T-helper 2 cell treated with Interferon-gamma antibody and Interleukin-4, amounts not matched to agents 100 ng/mL and 5 ng/mL, for 36 hours (primary cell): Measurements from ENCODE around the gene CADPS2. TPM values are rescaled to one million over a fixed set of nuclear protein-coding genes. Genes with fewer than 3 reads are reported as not detected.

Source experiments
- intact Hi-C: fragments of 100-400 bp; cut with micrococcal nuclease; formaldehyde crosslinking; loops from one replicate; pipeline ENCODE4 v1.15.1; 2023
- total RNA-seq: library from RNA; stranded (reverse); gene quantifications from 2 replicates; pipeline ENCODE4 v1.2.3, GENCODE V29; 2022

Gene CADPS2
- total RNA-seq, 1 donor from 2014 or later: not detected

DNA sequence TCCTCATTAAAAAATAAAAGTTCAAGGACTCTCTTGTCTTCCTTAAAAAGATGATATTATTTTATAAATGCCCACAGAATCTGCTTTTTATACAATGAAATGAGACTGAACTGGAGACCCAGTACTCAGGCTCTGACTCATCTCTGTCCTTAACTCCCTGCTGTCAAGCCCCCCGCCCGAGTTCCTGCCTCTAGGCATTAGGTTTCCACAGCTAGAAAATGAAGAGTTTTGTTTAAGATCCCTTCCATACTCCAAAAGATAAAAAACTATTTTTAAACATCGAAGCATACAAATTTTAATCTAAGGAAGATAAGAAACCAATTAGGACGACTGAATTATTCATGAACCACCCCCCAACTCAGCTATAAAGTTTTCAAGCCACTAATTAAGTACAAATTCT lies 484.0 kb downstream of the CADPS2 start:
- intact Hi-C loops: no loop called here

DNA sequence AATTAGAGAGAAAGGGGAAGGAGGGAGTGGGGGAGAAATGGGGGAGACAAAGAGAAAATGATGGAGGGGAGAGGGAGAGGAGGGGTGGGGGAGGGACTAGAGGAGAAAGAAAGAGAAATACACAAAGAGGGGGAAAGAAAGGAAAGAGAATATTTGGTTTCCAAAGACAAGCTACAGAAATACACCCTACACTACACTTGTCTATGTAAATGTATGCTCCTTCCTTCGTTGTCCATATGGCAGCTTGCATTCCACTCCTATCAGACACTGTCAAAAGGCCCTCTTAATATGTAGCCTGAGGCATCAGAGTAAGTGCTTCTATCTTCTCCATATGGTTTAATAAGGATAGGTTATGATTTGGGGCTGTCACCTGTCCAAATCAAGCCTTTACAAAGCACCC lies 488.9 kb downstream of the CADPS2 start:
- intact Hi-C loops: no loop called here

DNA sequence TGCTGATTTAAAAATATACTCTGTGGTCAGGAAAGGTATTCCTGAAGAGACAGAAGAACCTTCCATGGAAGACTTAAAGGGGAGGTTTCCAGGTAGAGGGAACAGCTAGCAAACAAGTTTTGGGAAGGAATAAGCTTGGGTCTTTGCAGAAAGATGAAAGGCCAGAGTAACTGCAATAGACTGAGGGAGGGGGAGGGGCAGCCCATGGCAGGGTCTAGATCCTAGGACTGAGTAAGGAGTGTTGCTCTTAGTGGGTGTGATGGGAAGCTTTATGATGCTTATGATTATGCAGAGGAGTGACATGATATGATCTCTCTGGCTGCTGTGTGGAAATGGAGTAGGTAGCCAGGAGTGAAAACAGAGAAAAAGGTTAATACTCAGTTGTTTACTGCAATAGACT lies 491.7 kb downstream of the CADPS2 start:
- intact Hi-C loops: no loop called here

- intact Hi-C loops: no loop called here
Observed at GRCh38 chr7:122384528-122384927, 501.7 kb downstream of the CADPS2 start.

GRCh38 chr7:122383934-122384333 lies 502.3 kb downstream of the CADPS2 start:
- intact Hi-C loops: no loop called here

DNA sequence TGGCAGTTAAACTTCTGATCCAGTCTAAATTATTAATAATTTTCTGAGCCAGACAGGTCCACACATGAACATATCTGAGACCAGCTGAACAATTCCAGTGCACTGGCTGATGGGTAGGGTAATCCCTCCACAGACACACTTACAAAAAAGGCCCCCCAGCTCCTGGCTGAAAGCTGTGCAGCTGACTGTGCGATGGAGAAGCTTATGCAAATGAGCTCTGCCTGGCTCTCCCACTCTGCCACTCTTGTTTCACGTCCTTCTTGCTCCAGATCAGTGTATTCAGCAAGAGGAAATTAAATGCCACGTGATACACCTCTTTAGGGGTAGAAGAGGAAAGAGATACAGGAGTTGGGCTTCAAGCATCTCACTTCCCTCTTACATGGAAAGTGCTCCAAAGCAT lies 505.3 kb downstream of the CADPS2 start:
- intact Hi-C loops: no loop called here

DNA sequence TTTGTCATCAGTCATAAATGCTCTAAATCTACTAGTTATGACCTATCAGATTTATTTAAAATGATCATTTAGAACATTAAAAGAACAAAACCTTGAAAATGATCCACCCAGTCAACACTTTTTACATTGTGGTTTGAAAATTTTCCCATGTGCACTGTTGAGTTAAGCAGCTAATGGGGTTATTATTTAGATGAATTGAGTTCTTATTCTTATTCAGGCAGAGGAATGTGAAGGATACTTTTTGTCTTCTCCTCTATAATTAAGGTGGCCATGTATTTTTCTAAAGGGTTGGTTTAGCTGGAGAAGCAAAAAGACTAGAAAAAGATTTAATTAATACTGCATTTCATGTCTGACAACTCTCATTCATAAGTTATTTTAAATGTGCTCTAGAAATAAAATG lies 506.8 kb downstream of the CADPS2 start:
- intact Hi-C loops: no loop called here

DNA sequence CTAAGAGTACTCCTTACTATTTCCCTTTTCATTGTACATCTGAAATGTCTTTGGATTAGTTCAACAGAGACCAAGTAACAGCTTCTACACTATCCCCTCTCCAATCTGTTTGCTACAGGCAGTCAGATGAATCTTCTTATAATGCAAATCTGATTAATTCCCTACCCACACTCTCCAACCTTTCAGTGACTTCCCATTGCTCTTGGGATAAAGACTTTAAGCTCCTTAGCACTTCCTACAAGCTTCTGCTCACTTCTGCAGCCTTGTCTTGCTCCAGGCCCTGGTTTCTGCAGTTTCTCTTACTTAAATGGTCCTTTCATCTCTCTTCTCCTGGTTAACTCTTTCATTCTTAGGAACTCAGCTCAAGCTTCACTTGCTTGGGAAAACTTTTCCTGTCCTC lies 516.5 kb downstream of the CADPS2 start:
- intact Hi-C loops: no loop called here

DNA sequence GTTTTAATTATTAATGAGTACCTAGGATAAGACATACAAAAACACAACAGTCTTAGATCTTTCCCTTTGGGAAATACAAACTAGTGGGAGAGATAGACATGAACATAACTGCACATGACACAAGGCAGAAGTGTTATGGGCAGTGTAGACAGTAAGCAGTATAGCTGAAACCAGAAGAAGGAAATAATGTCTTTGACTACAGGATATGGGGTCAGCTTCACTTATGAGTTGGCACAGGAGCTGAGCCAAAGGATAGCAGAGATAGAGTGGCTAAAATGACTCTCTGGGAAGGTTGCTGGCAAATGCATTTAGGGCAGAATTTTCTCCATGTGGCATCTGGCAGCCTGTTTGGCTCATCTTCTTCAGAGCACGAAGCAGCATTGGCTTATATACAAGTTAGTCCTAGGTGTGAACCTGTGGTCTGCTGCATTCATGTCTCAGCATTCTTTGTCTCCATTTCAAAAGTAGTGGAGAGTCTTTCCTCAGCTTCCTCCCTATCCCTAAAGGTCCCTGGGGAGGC lies 521.4 kb downstream of the CADPS2 start:
- intact Hi-C loops: no loop called here

DNA sequence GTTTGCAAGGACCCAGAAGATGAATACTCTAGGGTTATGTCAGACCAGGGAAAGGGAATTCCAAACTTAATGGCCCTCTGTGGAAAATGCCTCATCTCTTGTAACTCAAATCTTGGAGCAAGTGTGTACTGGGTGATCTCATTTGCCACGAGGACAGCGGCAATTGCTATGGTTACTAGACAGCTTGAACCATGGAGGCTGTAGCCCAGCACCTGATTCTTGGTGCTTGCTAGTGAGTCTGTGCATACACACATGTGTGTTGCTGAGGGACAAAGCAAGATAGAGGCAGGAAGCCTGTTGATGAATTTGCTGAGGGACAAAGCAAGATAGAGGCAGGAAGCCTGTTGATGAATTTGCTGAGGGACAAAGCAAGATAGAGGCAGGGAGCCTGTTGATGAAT lies 523.1 kb downstream of the CADPS2 start:
- intact Hi-C loops: no loop called here

DNA sequence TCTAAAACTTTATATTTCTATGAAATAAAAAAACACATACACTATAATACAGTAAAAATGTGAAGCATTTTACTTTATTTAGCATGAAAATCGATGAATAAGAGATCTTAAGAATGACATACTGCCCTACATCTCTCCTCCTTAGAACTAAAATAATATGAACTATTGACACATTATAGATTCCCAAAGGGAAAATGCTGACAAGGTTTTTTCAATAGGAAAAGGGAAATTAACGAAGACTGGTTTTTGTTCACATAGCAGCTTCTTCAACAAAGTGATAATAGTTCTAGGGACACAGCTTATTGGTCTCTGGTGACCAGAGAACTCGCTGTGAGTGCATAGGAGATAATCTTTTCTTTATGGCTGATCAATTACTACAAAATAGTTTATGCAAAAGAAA lies 523.8 kb downstream of the CADPS2 start:
- intact Hi-C loops: no loop called here

GRCh38 chr7:122354656-122355055 lies 531.6 kb downstream of the CADPS2 start:
- intact Hi-C loops: no loop called here

DNA sequence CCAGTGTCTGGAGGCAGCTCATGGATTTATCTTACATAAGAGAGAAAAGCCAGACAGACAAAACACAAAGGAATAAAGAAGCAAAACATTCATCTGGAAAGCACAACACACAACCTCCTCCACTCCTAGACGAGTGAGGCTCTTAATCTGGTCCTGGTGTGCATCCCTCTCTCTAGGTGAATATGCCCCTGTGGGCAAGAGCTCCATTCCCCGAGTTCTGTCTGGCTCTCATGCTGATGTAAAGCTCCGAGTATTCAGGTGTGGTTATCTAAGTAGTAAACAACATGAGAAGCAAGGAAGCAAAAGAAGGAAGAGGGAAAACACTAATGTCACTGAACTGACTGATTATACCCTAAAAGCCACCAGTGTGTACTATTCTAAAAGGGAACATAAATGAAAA lies 533.8 kb downstream of the CADPS2 start:
- intact Hi-C loops: no loop called here

- intact Hi-C loops: no loop called here
Observed at GRCh38 chr7:122350701-122351100, 535.6 kb downstream of the CADPS2 start.

- intact Hi-C loops: no loop called here
Observed at GRCh38 chr7:122344303-122344620, 542.0 kb downstream of the CADPS2 start.

DNA sequence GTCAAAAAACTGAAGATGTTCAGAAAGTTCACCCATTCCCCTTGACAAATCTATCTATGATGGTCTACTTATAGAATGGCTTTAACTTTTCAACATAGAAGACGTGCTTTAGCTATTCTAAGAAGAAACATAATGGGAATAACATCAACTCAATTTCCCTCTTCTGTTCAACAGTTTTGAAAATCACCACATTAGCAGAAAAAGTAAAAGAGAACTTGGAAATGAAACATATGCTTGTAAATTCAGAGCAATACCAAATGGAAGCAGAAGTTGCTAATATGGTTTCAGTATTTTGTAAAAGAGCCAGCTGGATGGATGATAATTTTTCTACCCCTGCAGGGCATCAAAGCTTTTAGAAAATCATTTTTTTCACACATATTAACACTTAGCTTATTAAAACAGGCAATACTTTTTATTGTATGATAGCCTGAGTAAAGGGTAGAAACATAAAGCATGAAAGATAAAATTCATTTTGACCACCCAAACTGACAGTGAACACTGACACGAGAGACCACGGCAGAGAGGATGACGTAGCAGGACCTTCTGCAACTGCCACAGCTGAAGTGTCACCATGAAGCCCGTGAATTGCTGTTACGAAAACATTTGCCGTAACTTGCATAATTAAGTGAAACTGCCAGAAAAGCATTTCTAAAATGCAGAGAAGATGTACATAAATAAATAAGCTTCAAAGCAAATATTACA lies 542.5 kb downstream of the CADPS2 start:
- intact Hi-C loops: no loop called here

- intact Hi-C loops: no loop called here
Observed at GRCh38 chr7:122340427-122340826, 545.8 kb downstream of the CADPS2 start.

- intact Hi-C loops: no loop called here
Observed at GRCh38 chr7:122339145-122339904, 546.9 kb downstream of the CADPS2 start.

DNA sequence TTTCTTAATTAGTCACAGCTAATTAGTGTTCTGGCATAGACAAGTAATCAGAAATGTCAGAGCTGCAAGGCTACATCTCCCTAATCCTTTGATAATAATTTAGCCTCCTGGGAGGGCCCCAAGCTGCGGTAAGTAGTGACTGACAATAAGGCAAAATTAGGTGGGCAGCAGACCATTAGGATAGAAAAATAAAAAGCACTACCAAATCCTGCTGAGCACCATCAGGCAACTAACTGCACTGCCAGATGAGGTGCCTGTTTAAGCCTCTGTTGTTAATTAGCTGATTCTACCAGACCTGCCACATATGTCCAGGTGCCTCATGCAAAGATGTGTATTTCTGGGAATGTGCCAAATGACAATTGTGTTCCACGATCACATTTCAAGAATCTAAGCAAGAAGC lies 549.2 kb downstream of the CADPS2 start:
- intact Hi-C loops: no loop called here

GRCh38 chr7:122329145-122329802 lies 557.0 kb downstream of the CADPS2 start:
- intact Hi-C loops: no loop called here

DNA sequence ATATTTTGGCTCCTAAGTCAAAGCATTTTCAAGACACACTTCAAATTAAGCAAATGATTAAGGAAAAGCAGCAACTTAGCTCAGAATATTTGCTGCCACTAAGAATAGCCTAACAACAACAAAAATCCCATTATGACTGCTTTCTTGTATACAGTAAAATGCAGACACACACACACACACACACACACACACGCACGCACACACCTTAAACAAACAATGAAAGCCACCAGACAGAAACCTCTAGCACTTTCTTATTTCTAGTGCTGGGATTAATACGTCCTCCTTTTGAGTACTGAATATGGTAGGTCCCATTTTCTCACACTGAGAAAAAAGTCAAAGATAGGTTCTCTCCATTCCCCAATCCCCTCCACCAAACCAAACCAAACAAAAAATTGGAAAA lies 558.3 kb downstream of the CADPS2 start:
- intact Hi-C loops: no loop called here
